NB4 (cell line): Measurements from ENCODE around the gene AIF1L.

Experiments used
- DNase-seq: peaks from one replicate; pipeline ENCODE4 v3.0.0; 2010; ENCODE audit warnings: low read depth
- H3K4me3 ChIP-seq: one replicate; pipeline ENCODE4 v1.5.1; 2011; ENCODE audit warnings: mild to moderate bottlenecking, low read depth, low read length, moderate library complexity
- MYC ChIP-seq: IDR thresholded peaks from 2 replicates; pipeline ENCODE4 v1.6.1; 2011; ENCODE audit warnings: low read depth, low read length
- POLR2A ChIP-seq: IDR thresholded peaks from 2 replicates; pipeline ENCODE4 v1.6.1; 2011; ENCODE audit warnings: mild to moderate bottlenecking; ENCODE audit not compliant: insufficient read length; ENCODE audit errors: extremely low read depth
- TF ChIP-seq, protein P1 (sequence below): IDR thresholded peaks from 2 replicates; pipeline ENCODE4 v1.6.1; 2011; ENCODE audit warnings: low read depth, low read length
- TF ChIP-seq, protein P2 (sequence below): IDR thresholded peaks from one replicate; pipeline ENCODE4 v1.5.1; 2012; ENCODE audit warnings: low read depth, low read length

Gene AIF1L

DNA sequence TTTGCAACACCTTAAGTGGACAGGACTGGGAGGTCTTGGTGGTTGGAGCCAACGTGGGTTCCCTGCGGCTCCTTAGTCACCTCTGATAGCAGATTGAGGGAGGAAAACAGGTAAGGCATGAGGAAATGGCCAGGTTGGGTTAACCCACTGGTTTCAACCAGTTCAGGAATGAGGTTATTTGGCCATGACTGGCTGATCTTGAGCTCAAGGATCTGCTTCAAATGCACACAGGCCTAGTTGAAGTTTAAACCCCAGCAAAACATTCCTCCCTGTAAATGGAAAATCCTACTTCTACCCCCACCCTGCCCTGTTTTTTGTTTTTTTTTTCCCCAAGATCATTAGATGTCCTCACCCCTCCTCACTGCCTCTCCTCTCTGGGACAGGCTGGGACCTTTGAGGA, 25.8 kb downstream of the AIF1L start:
- H3K4me3 ChIP-seq = no peak overlapping the region
- no peak for DNase-seq
- TF ChIP-seq, protein P1, sequence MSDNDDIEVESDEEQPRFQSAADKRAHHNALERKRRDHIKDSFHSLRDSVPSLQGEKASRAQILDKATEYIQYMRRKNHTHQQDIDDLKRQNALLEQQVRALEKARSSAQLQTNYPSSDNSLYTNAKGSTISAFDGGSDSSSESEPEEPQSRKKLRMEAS = no peak
- TF ChIP-seq, protein P2, sequence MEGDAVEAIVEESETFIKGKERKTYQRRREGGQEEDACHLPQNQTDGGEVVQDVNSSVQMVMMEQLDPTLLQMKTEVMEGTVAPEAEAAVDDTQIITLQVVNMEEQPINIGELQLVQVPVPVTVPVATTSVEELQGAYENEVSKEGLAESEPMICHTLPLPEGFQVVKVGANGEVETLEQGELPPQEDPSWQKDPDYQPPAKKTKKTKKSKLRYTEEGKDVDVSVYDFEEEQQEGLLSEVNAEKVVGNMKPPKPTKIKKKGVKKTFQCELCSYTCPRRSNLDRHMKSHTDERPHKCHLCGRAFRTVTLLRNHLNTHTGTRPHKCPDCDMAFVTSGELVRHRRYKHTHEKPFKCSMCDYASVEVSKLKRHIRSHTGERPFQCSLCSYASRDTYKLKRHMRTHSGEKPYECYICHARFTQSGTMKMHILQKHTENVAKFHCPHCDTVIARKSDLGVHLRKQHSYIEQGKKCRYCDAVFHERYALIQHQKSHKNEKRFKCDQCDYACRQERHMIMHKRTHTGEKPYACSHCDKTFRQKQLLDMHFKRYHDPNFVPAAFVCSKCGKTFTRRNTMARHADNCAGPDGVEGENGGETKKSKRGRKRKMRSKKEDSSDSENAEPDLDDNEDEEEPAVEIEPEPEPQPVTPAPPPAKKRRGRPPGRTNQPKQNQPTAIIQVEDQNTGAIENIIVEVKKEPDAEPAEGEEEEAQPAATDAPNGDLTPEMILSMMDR = no peak
- no peak for TF ChIP-seq MYC

DNA sequence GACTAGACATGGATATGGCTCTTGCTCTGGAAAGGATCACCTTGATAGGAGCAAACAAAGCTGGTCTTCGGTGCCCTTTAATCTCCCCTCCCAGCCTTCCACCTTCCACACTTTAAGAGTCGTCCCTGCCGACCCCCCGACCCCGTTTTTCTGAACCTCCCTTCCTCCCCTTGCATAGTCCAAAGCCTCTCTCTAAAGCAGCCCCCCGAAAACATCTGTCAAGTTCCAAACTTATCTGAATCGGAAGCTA, 28.6 kb downstream of the AIF1L start:
- no peak for DNase-seq
- TF ChIP-seq MYC (no peak), POLR2A (no peak)
- TF ChIP-seq, protein P1 = no peak
- TF ChIP-seq, protein P2 = no peak
- peak overlapping the region; percentile 90 for H3K4me3 ChIP-seq

DNA sequence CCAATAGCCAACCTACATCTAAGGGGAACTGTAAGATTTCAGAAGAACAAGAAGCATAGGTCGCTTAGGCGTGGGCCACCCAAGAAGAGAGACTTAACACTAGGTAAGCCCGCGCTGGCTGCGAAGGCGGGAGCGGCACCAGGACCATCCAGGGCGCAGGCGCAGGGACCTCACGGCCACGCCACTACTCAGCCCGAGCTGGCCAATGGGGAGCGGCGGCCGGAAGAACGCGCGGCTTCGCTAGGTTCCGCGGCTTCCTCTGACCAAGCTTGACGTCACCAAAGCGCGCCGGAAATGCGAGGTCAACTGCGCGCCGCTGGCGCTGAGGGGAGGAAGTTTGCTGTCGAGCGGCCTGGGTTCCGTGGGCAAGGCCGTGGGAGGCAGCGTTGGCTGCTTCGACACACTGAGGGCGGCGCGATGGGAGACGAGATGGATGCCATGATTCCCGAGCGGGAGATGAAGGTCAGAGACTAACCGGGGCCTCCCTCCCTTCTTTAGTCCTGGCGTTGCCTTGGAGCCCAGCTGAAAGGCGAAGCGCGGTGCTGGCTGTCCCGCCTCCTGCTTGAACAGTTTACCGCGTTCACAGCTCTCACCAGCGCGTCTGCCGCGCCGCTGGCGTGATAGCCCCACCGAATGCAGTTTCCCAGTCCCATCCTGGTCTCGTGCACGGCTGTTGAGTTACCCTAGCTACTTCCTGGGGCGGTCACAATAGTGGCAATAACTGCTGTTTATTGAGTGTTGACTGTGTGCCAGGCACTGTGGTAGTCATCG, 29.1 kb downstream of the AIF1L start, which contains the start of gene NUP214:
Gene NUP214 (plus strand): TSS at position 299 of the 771 bp plus-strand sequence. CDS start 119 bp downstream, at position 418.
- DNase-seq = peak; percentile 98
- H3K4me3 ChIP-seq = peak within 1 kb of the TSS; percentile 100
- TF ChIP-seq MYC (peak; percentile 54), POLR2A (peak; percentile 94)
- TF ChIP-seq, protein P2 = no peak
- TF ChIP-seq, protein P1 = peak; percentile 22

DNA sequence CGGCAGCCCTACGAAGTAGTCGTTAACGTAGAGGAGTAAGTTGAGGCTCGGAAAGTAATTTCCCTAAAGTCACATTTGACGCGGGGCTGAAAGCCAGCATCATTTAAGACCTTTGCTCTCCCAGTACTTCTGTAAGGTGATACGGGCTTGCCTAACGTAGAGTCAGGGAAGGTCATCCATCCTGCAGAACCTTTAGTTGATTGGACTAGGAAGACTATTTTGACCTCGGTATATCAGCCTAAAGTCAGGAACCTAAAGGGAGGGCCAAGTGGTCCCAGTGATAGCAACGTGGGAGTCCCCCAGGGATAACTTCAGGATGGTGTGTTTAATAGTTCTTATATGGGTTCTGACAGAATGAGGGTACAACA, 29.7 kb downstream of the AIF1L start:
- no peak for DNase-seq
- TF ChIP-seq POLR2A = no peak
- TF ChIP-seq, protein P2 = no peak
- TF ChIP-seq, protein P1 = no peak
- no peak for TF ChIP-seq MYC
- H3K4me3 ChIP-seq = peak overlapping the region; percentile 100

DNA sequence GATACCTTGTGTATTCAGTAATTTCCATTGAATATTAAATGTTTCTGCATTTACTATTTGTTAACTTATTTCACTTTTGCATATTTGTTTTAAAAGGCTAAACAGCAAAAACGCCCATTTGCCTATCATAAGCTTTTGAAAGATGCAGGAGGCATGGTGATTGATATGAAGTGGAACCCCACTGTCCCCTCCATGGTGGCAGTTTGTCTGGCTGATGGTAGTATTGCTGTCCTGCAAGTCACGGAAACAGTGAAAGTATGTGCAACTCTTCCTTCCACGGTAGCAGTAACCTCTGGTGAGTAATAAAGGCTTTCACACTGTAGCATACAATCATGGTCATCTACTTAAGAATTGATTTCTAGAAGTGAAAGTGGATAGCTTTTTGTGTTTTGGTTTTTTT, 32.9 kb downstream of the AIF1L start:
- DNase-seq = no peak
- H3K4me3 ChIP-seq = no peak overlapping the region
- TF ChIP-seq, protein P2 = no peak
- TF ChIP-seq, protein P1 = no peak
- TF ChIP-seq MYC = no peak
- no peak for TF ChIP-seq POLR2A

DNA sequence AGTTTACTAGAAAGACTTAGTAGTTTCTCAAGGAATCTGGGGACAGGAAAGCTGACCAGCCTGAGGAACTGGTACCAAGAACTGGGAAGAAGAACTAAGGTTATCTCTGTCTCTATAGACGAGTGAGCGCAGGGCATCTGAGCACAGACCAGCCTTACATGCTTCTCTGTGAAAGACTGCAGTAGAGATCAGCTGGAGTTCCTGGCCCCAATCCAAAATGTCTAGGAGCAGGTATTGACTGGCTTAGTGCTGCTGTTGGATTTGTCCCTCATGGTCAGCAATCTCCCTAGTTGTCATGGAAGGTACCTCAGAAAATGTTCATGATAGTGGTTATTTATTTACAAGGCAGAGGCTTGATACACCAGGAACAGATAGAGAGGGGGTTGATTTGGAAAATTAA, 42.3 kb downstream of the AIF1L start:
- no peak for TF ChIP-seq MYC
- TF ChIP-seq, protein P1 = no peak
- TF ChIP-seq, protein P2 = no peak
- TF ChIP-seq POLR2A = no peak
- DNase-seq = no peak
- H3K4me3 ChIP-seq = no peak overlapping the region
